ENCODE measurements around the gene A4GALT. TPM values are rescaled to one million over a fixed set of nuclear protein-coding genes. Genes with fewer than 3 reads are reported as not detected.
"Not testable (repeated sequence)": the region's sequence is repeated elsewhere in the genome, so short reads cannot be mapped to it uniquely, and the experiment has no call there.

A4GALT gene
- total RNA-seq, 2 experiments from 2014 or later, result not detected

DNA sequence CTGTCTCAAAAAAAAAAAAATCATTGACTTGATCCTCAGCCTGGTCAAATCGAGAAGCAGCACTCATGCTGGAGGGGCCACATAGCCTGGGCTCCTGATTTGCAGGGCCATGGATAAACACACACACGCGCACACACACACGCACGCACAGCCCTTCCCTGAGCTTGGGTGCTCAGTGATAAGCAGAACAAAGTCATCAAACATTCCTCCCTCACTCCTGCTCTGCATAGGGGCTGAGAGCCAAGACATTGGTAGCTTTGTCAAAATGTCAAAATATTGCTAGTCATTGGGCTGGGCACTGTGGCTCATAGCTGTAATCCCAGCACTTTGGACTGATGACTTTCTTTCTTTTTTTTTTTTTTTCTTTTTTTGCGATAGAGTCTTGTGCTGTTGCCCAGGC is 34.0 kb upstream of the A4GALT start:
- Mint-ChIP-seq H3K4me1 (no peaks in the 10 kb centered on the region), H3K27ac (no peak overlapping the region), H3K36me3 (no peaks in the 10 kb centered on the region), H3K9me3 (no peaks in the 10 kb centered on the region), H3K27me3 (peaks cover 5% of the 10 kb centered on the region), H3K4me3 (no peak overlapping the region)
- ATAC-seq (ENCODE audit: low read depth), result no peak
- POLR2A ChIA-PET, result no interaction called here
- DNase-seq, result no peak

DNA sequence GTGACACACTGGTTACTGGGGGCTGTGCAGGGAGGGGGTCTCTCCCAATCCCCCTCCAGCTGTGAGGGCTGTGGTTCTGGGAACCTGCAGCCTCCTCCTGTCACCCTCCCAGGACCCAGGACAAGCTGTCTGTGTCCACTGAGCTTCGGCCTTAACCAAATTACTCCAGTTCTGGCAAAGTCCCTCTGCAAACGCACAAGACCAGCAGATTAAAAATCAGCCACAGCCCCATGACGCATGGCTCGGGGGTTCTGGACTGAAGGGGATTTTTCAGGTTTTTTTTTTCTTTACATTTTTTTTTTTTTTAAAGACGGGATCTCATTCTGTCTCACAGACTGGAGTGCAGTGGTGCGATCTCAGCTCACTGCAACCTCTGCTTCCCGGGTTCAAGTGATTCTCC is 32.2 kb upstream of the A4GALT start:
- no peaks in the 10 kb centered on the region for H3K36me3 Mint-ChIP-seq
- H3K27ac Mint-ChIP-seq, result no peak overlapping the region
- ATAC-seq (ENCODE audit: low read depth) (no peak), DNase-seq (no peak)
- peaks cover 4% of the 10 kb centered on the region for H3K27me3 Mint-ChIP-seq
- H3K4me3 Mint-ChIP-seq, result no peak overlapping the region
- POLR2A ChIA-PET, result interaction anchor here (0.6 kb wide), 1 partner anchor 357 kb away, joined by 4 read pairs; no protein-coding TSS in a partner anchor
- no peaks in the 10 kb centered on the region for H3K4me1 Mint-ChIP-seq
- H3K9me3 Mint-ChIP-seq, result no peaks in the 10 kb centered on the region

DNA sequence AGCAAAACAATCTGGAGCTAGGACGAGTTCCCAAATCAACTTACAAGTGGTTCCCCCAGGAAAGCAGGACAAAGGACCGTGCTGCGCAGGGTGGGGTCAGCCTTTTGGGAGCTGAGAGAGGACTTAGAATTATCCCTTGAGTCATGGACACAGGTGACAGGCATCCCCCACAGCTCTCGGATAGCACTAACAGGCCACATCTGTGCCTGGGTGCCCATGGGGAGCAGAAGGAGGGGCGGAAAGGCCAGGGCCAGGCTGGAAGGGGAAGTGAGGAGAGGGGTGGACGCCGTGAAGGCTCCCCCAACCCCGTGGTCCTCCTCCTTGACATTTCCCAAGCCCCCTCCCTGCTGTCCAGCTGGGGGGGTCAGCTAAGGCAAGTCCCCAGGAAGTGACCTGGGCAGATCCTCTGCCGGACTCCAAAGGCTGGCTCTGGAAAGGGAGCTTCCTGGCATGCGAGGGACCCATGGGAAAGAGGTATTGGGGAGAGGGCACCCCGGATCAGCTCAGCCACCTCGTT is 31.6 kb upstream of the A4GALT start:
- H3K27ac Mint-ChIP-seq, result no peak overlapping the region
- no peak overlapping the region for H3K4me3 Mint-ChIP-seq
- H3K36me3 Mint-ChIP-seq, result no peaks in the 10 kb centered on the region
- POLR2A ChIA-PET, result no interaction called here
- DNase-seq (no peak), ATAC-seq (ENCODE audit: low read depth) (no peak)
- H3K27me3 Mint-ChIP-seq, result no peaks in the 10 kb centered on the region
- H3K9me3 Mint-ChIP-seq, result no peaks in the 10 kb centered on the region
- no peaks in the 10 kb centered on the region for H3K4me1 Mint-ChIP-seq

DNA sequence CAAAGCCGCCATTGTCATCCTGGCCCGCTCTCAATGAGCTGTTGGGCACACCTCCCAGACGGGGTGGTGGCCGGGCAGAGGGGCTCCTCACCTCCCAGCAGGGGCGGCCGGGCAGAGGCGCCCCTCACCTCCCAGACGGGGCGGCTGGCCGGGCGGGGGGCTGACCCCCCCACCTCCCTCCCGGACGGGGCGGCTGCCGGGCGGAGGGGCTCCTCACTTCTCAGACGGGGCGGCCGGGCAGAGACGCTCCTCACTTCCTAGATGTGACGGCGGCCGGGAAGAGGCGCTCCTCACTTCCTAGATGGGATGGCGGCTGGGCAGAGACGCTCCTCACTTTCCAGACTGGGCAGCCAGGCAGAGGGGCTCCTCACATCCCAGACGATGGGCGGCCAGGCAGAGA is 29.8 kb upstream of the A4GALT start:
- POLR2A ChIA-PET, result not testable (repeated sequence)

DNA sequence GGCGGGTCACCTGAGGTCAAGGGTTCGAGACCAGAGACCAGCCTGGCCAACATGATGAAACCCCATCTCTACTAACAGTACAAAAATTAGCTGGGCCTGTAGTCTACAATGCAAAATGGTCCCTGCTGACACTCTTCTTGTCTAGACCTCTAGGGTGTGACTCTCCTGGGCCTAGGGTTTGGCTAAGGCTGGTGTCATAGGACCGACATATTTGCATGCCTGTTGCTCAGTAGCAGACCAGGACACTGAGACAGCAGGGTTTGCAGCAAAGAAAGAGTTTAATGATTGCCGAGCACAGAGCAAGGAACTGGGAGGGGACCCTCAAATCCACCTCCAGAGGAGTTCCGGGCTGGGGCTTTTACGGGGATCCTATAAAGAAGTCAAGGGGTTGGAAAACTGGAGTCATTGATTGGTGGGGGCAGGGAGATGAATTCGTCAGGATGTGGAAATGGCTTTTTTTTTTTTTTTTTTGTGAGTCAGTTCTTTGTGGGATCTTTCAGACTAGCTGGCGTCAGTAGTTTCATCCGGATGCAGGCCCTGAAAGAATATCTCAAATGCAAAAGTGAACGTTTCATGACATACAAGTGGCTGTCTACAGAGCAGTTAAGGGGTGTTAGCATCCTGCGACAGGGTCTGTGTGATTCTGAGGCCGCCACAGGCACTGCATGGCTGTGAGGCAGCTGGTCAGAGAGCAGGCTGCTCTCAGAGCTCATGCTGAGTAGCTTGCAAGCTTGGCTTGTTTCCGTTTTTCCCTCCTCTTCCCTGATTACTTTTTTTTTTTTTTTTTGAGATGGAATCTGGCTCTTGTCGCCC is 27.2 kb upstream of the A4GALT start:
- Mint-ChIP-seq H3K4me3 (no peak overlapping the region), H3K27ac (no peak overlapping the region)

More for the DNA sequence above, 29.8 kb upstream of the A4GALT start:
- not testable (repeated sequence) for ATAC-seq (ENCODE audit: low read depth); H3K27me3 Mint-ChIP-seq; H3K27ac Mint-ChIP-seq; H3K4me3 Mint-ChIP-seq; H3K9me3 Mint-ChIP-seq; H3K4me1 Mint-ChIP-seq; H3K36me3 Mint-ChIP-seq; DNase-seq

DNA sequence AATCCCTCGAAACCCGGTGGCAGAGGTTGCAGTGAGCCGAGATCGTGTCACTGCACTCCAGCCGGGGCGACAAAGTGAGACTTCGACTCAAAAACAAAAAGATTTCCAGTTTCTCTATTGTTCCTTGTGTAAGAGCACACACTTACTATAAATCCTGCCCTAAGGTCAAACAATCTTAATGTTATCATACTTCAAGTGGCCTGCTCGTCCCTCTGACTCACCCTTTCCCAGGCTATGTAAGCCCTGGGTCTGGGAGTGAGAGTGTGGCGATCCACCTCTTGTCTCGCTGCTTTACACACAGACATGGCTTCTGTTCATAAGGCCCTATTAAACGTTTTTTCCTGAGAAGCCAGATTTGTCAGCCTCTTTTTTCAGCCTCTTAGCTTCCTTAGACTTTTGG is 24.4 kb upstream of the A4GALT start:
- DNase-seq, result no peak
- ATAC-seq (ENCODE audit: low read depth), result no peak
- no peaks in the 10 kb centered on the region for H3K36me3 Mint-ChIP-seq
- no peaks in the 10 kb centered on the region for H3K27me3 Mint-ChIP-seq
- H3K4me3 Mint-ChIP-seq, result no peak overlapping the region
- no peaks in the 10 kb centered on the region for H3K4me1 Mint-ChIP-seq
- H3K9me3 Mint-ChIP-seq, result no peaks in the 10 kb centered on the region
- POLR2A ChIA-PET, result no interaction called here
- no peak overlapping the region for H3K27ac Mint-ChIP-seq

More for the DNA sequence above, 27.2 kb upstream of the A4GALT start:
- H3K27me3 Mint-ChIP-seq, result no peaks in the 10 kb centered on the region
- ATAC-seq (ENCODE audit: low read depth), result no peak
- H3K9me3 Mint-ChIP-seq, result no peaks in the 10 kb centered on the region
- no peaks in the 10 kb centered on the region for H3K36me3 Mint-ChIP-seq
- POLR2A ChIA-PET, result no interaction called here
- no peak for DNase-seq
- no peaks in the 10 kb centered on the region for H3K4me1 Mint-ChIP-seq

DNA sequence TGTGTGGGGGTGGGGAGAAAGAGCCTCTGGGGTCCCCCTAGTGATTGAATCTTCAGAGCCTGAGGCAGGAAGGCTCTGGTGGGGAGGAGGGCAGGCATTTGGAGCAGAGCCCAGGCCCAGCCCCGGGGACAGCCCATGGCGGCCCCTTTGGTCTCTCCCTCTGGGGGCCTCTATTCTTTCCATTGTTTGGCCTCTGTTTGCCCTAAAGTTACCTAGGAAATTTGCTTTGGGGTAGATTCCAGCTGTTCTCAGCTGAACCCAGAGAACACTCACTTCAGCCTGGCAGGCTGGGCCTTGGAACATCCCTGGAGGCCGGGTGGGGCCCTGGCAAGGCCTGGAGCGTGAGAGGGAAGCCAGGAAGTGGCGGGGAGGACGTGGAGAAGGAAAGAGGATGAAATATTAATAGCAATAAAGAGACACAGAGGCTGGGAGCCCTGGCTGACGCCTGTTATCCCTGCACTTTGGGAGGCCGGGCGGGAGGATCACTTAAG is 22.9 kb upstream of the A4GALT start:
- ATAC-seq (ENCODE audit: low read depth), result no peak
- no peaks in the 10 kb centered on the region for H3K4me1 Mint-ChIP-seq
- H3K36me3 Mint-ChIP-seq, result no peaks in the 10 kb centered on the region
- no peak for DNase-seq
- H3K4me3 Mint-ChIP-seq, result no peak overlapping the region
- no peaks in the 10 kb centered on the region for H3K9me3 Mint-ChIP-seq
- H3K27ac Mint-ChIP-seq, result no peak overlapping the region
- POLR2A ChIA-PET, result no interaction called here
- H3K27me3 Mint-ChIP-seq, result no peaks in the 10 kb centered on the region

DNA sequence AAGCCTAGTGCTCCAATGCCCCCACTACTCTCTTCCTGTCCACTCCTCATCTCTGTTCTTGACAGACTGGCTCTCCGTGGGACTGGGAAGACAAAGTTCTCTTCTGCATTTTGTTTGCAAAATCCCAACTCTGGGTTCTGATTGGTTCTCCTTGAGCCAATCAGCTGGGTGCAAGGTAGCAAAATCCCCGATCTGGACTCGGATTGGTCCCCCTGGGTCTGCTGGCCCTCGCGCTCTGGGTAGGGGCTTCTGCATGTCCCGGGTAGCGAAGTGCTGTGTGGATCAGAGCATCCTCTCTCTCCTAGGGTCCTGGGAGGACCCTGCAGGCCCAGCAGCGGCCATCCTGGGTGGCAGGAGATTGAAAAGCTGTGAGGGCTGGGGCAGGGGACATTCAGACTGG is 22.3 kb upstream of the A4GALT start:
- DNase-seq (no peak), ATAC-seq (ENCODE audit: low read depth) (no peak)
- H3K27me3 Mint-ChIP-seq, result no peaks in the 10 kb centered on the region
- no peaks in the 10 kb centered on the region for H3K4me1 Mint-ChIP-seq
- no peak overlapping the region for H3K27ac Mint-ChIP-seq
- POLR2A ChIA-PET, result no interaction called here
- no peaks in the 10 kb centered on the region for H3K36me3 Mint-ChIP-seq
- H3K4me3 Mint-ChIP-seq, result no peak overlapping the region
- H3K9me3 Mint-ChIP-seq, result no peaks in the 10 kb centered on the region

DNA sequence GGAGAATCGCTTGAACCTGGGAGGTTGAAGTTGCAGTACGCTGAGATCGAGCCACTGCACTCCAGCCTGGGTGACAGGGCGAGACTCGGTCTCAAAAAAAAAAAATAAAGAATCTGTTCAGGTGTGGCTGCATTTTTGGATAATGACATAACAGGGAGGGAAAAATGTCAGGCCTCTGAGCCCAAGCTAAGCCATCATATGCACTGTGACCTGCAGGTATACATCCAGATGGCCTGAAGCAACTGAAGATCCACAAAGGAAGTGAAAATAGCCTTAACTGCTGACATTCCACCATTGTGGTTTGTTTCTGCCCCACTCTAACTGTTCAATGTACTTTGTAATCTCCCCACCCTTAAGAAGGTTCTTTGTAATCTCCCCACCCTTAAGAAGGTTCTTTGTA is 19.6 kb upstream of the A4GALT start:
- H3K9me3 Mint-ChIP-seq; H3K27me3 Mint-ChIP-seq; DNase-seq; H3K4me1 Mint-ChIP-seq; POLR2A ChIA-PET; H3K4me3 Mint-ChIP-seq; H3K36me3 Mint-ChIP-seq; H3K27ac Mint-ChIP-seq; ATAC-seq (ENCODE audit: low read depth): not testable (repeated sequence)

DNA sequence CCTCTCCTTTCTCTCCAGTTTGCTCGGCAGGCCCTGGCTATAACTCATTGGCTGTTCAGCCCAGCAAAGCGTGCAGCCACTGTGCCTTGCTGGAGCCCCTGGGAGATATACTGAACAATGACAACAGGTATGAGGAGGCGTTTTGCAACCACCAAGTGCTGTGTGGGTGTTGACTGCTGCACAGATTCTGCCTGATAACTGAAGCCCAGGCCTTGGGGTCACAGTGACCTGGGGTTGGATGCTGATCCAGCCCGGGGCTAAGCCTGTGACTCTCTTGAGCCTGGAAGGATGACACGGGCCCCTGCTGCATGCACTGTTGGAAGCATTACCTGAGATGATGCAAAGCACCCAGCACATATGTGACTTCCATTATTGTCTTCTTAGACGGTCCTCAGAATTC is 13.7 kb upstream of the A4GALT start:
- DNase-seq, result no peak
- no peaks in the 10 kb centered on the region for H3K9me3 Mint-ChIP-seq
- no peak for ATAC-seq (ENCODE audit: low read depth)
- peaks cover 13% of the 10 kb centered on the region for H3K27me3 Mint-ChIP-seq
- H3K36me3 Mint-ChIP-seq, result no peaks in the 10 kb centered on the region
- H3K27ac Mint-ChIP-seq, result no peak overlapping the region
- no peak overlapping the region for H3K4me3 Mint-ChIP-seq
- no peaks in the 10 kb centered on the region for H3K4me1 Mint-ChIP-seq
- POLR2A ChIA-PET, result no interaction called here

DNA sequence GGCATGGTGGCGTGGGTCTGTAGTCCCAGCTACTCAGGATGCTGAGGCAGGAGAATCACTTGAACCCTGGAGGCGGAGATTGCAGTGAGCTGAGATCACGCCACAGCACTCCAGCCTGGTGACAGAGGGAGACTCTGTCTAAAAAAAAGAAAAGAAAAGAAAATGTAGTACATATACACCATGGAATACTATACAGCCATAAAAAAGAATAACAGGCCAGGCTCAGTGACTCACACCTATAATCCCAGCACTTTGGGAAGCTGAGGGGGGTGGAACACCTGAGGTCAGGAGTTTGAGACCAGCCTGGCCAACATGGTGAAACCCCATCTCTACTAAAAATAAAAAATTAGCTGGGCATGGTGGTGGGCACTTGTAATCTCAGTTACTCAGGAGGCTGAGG is 12.7 kb upstream of the A4GALT start:
- H3K9me3 Mint-ChIP-seq, result not testable (repeated sequence)

DNA sequence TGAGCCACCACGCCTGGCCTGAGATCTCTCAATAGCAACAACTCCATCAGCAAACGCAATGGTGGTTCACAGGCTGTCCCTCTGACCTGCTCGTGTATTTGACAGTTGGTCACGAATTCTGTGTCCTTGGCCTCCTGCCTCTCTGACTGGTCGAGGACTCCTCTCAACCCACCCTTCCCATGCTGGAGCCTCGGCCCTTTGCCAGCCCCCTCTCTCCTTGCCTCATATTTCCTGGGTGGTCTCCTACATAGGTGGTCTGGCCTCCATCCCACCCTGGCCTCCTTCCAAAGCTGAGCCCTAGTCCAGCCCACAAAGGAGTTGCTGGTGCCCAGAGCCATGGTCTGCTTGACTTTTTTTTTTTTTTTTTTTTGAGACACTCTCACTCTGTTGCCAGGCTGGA is 11.4 kb upstream of the A4GALT start:
- H3K36me3 Mint-ChIP-seq, result no peaks in the 10 kb centered on the region
- no peaks in the 10 kb centered on the region for H3K4me1 Mint-ChIP-seq

More for the DNA sequence above, 12.7 kb upstream of the A4GALT start:
- H3K36me3 Mint-ChIP-seq; POLR2A ChIA-PET; ATAC-seq (ENCODE audit: low read depth); H3K4me1 Mint-ChIP-seq; DNase-seq; H3K4me3 Mint-ChIP-seq; H3K27ac Mint-ChIP-seq: not testable (repeated sequence)
- H3K27me3 Mint-ChIP-seq, result peaks cover 14% of the 10 kb centered on the region

DNA sequence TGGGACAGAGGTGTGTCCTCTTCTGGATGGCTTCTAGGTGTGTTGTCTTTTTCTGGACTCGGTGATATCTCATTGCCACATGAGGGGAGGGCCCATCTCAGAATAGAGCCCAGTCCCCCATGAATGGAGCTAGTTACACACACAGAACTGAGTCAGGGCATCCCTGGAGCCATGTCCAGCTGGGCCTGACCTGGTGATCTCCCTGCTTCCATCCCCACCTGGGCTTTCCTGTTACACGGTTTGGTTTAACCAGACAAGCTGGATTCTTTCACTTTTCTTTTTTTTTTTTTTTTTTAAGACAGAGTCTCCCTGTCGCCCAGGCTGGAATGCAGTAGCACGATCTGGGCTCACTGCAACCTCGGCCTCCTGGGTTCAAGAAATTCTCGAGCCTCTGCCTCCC is 6.1 kb upstream of the A4GALT start:
- Mint-ChIP-seq H3K27ac (no peak overlapping the region), H3K9me3 (no peaks in the 10 kb centered on the region), H3K36me3 (no peaks in the 10 kb centered on the region), H3K27me3 (peaks cover 32% of the 10 kb centered on the region), H3K4me3 (no peak overlapping the region), H3K4me1 (no peaks in the 10 kb centered on the region)
- no peak for DNase-seq
- ATAC-seq (ENCODE audit: low read depth), result no peak
- POLR2A ChIA-PET, result no interaction called here

More for the DNA sequence above, 11.4 kb upstream of the A4GALT start:
- Mint-ChIP-seq H3K27ac (no peak overlapping the region), H3K9me3 (no peaks in the 10 kb centered on the region), H3K27me3 (peaks cover 13% of the 10 kb centered on the region), H3K4me3 (no peak overlapping the region)
- POLR2A ChIA-PET, result interaction anchor here (0.6 kb wide), 1 partner anchor 12 kb away, joined by 3 read pairs; no protein-coding TSS in a partner anchor
- DNase-seq (no peak), ATAC-seq (ENCODE audit: low read depth) (no peak)

DNA sequence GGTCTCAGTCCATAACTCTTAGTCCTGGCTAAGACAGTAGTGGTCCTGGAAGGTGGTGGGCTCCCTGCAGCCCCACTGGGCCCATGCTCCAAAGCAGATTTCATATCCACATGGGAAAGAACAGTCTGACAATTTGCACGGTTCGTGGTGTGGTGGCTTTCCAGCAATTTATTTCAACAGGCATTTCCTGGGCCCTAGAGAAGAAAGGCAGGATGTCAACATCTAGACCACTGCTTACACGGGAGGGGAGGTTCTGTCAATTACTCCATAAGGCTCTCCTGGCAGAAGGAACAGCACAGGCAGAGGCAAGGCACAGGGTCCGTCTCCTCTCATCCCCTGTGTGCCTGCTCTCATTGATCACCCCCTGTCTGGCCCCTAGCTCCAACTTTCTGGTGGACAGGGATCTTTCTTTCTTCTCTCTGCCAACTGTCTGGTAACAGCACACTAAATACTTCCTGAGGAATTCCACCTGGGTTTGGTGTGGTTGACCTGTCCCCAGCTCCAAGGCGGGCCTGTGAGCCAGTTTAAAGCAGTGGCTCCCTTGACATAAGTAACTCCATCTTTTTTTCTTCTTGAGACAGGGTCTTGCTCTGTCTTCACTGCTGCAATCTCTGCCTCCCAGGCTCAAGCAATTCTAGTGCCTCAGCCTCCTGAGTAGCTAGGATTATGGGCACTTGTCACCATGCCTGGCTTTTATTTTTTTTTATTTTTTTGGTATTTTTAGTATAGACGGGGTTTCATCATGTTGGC is 5.1 kb upstream of the A4GALT start:
- no peaks in the 10 kb centered on the region for H3K36me3 Mint-ChIP-seq
- POLR2A ChIA-PET, result no interaction called here

More for the DNA sequence above, 5.1 kb upstream of the A4GALT start:
- H3K4me1 Mint-ChIP-seq, result peaks cover 9% of the 10 kb centered on the region
- no peak for DNase-seq
- ATAC-seq (ENCODE audit: low read depth), result no peak
- H3K4me3 Mint-ChIP-seq, result no peak overlapping the region
- peaks cover 38% of the 10 kb centered on the region for H3K27me3 Mint-ChIP-seq
- no peak overlapping the region for H3K27ac Mint-ChIP-seq
- H3K9me3 Mint-ChIP-seq, result no peaks in the 10 kb centered on the region
